Measurements from ENCODE around the gene ZNF512B.
A peak's percentile ranks its signal among the peaks of the same experiment; 100 is the strongest.

Gene ZNF512B

DNA sequence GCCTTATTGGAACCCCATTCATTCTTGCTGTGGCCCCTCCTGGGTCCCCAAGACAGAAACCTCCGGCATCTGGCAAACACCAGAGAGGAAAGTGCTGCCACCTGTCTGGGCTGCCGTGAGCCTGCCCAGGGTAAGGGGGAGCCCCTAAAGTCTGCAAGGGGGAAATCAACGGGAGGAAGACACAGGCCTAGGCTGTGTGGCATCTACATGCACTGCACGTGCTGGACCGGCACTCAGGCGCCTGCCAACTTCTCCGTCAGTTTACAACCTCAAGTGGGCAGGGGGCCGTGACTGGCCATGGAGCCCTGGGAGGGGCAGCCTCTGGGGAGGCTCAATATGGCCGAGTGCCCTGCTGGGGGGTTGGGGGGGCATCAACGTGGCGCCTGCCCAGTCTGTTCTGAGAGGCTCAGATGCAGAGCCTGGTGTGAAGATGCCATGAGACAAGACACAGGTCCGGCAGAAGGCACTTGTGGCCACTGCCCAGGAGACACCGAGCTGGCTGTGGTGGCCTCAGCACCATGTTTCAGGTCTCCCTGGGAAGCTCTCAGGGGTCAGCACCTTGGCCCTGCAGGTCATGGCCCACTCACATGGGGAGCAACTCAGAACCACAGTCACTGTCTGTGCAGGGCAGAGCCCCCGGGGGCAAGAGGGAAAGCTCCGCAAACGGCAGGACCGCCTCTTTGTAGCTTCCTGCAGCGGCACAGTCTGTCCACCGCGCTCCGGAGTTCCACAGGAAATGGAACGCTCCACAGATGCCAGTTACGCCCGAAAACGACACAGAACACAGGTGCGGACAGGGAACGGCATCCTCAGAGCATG lies 21.9 kb downstream of the ZNF512B start:
- no peak for DNase-seq (ENCODE audit: low read depth in 1 of 2, low spot score in 1 of 2)
- in situ Hi-C loops (cut with HindIII; ENCODE audit: low pct_unique_long_range_greater_than_20kb, low sequenced_read_pairs): no loop called here
- TF ChIP-seq JUND (IDR thresholded peaks at IDR 0.05; ENCODE audit: low read depth): no peak

DNA sequence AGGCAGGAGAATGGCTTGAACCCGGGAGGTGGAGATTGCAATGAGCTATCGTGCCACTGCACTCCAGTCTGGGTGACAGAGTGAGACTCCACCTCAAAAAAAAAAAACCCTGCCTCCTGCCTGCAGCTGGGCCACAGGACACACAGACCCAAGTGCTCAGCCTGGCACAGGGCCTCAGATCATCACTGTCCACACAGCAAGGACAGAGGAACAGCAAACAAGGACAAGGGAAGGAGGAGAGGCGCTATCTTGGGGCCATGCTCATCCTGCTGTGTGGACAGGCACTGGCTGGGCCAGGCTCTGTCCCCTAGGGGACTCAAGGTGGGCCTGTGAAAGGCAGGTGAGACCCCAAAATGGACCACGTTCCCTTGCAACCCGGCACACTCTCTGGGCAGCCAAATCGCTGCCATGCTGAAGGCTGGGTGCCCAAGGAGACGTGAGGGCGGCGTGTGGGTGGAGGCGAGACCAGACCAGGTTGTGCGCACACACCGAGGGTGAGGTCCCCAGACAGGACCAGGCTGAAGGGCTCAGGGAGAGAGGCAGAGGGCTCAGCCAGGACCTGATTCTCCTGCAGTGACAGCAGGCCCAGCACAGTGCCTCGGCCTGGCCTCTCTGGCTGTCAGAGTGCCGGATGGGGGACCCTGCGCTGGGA lies 22.6 kb downstream of the ZNF512B start:
- TF ChIP-seq JUND (IDR thresholded peaks at IDR 0.05; ENCODE audit: low read depth): no peak
- DNase-seq (ENCODE audit: low read depth in 1 of 2, low spot score in 1 of 2): peak in 1 of 2 experiments; percentile 29
- in situ Hi-C loops (cut with HindIII; ENCODE audit: low pct_unique_long_range_greater_than_20kb, low sequenced_read_pairs): no loop called here

GRCh38 chr20:63945921-63946920 lies 23.5 kb downstream of the ZNF512B start:
- in situ Hi-C loops (cut with HindIII; ENCODE audit: low pct_unique_long_range_greater_than_20kb, low sequenced_read_pairs): no loop called here
- TF ChIP-seq JUND (IDR thresholded peaks at IDR 0.05; ENCODE audit: low read depth): no peak
- DNase-seq (ENCODE audit: low read depth in 1 of 2, low spot score in 1 of 2): no peak

- in situ Hi-C loops (cut with HindIII; ENCODE audit: low pct_unique_long_range_greater_than_20kb, low sequenced_read_pairs): no loop called here
- no peak for TF ChIP-seq JUND (IDR thresholded peaks at IDR 0.05; ENCODE audit: low read depth)
- DNase-seq (ENCODE audit: low read depth in 1 of 2, low spot score in 1 of 2): no peak
Observed at GRCh38 chr20:63945031-63945658, 24.6 kb downstream of the ZNF512B start.

DNA sequence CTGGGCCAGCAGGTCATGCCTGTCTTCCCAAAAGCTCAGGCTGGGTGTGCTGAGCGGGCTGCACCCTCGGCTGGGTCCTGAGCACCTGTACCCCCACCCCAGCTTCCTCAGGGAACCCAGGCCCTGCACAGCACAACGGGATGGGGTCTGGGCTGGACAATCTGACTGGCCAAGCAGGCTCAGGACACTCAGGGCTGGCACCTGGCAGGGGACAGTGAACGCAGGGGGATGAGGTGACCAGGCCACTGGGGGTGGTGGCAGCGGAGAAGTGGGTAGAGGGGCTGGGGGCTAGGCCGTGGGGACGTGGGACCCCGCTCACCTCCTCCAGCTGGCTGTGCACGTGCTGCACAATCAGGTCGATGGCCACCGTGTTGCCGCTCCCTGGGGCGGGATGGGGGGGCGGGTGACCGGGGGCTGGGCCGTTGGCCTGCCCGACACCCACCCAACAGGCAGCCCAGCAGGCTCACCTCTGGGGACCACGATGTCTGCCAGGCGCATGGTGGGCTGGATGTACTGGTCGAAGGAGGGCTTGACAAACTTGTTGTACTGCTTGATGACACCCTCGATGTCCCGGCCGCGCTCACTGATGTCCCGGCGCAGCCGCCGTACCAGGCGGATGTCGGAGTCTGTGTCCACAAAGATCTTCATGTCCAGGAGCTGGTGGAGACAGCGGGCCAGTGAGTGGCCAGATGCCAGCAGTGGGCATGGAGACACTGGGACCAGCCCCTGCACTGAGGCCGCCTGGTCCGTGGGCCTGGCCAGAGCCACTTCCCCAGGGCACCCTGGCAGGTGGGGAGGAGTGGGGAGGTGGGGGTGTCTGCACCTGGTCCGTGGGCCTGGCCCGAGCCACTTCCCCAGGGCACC lies 25.4 kb downstream of the ZNF512B start:
- no peak for DNase-seq (ENCODE audit: low read depth in 1 of 2, low spot score in 1 of 2)
- in situ Hi-C loops (cut with HindIII; ENCODE audit: low pct_unique_long_range_greater_than_20kb, low sequenced_read_pairs): no loop called here
- TF ChIP-seq JUND (IDR thresholded peaks at IDR 0.05; ENCODE audit: low read depth): no peak

DNA sequence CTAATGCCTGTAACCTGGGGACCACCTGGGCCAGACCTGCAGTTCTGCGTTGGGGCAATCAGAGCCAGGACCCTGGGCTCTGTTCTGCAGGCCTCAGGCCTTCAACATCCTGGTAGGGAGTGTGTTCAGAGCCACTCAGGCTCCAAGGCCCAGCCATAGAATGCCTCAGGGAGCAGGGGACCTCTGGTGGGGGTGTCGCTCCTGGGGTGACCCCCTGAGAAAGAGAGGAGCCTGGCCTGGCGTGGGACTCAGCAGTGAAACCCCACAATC lies 26.0 kb downstream of the ZNF512B start:
- TF ChIP-seq JUND (IDR thresholded peaks at IDR 0.05; ENCODE audit: low read depth): no peak
- DNase-seq (ENCODE audit: low read depth in 1 of 2, low spot score in 1 of 2): no peak
- in situ Hi-C loops (cut with HindIII; ENCODE audit: low pct_unique_long_range_greater_than_20kb, low sequenced_read_pairs): no loop called here

GRCh38 chr20:63942969-63943807 lies 26.5 kb downstream of the ZNF512B start:
- no peak for DNase-seq (ENCODE audit: low read depth in 1 of 2, low spot score in 1 of 2)
- in situ Hi-C loops (cut with HindIII; ENCODE audit: low pct_unique_long_range_greater_than_20kb, low sequenced_read_pairs): no loop called here
- no peak for TF ChIP-seq JUND (IDR thresholded peaks at IDR 0.05; ENCODE audit: low read depth)

DNA sequence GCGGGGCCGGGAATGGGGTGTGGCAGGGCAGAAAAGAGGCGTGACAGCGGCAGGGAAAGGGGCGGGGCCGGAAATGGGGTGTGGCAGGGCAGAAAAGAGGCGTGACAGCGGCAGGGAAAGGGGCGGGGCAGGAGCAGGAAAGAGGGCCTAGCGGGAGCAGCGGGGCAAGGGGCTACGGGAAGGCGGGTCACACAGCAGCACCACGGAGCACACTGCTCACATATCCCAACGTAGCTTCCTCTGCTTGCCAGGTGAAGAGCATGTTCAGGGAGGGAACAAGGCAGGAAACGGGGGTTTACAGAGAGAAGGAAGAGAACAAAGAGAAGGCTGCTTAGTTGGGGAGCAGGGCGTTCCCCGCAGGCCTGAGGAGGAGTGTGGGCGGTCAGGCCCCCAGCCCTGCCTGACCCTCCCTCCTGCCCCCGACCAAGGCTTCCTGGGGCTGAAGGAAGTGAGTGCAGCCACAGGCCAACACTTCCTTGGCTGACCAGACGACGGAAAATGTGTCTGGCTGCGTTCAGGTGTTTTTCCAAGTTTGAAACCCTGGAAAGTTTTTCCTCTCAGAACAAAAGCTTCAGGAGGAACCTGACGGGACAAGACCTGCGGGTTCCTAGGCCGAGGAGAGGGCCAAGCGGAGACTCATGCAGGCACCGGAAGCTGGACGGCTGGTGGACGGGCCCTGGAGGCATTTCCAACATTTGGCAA lies 27.3 kb downstream of the ZNF512B start:
- in situ Hi-C loops (cut with HindIII; ENCODE audit: low pct_unique_long_range_greater_than_20kb, low sequenced_read_pairs): no loop called here
- DNase-seq (ENCODE audit: low read depth in 1 of 2, low spot score in 1 of 2): peak; percentile 60 to 74
- TF ChIP-seq JUND (IDR thresholded peaks at IDR 0.05; ENCODE audit: low read depth): no peak

DNA sequence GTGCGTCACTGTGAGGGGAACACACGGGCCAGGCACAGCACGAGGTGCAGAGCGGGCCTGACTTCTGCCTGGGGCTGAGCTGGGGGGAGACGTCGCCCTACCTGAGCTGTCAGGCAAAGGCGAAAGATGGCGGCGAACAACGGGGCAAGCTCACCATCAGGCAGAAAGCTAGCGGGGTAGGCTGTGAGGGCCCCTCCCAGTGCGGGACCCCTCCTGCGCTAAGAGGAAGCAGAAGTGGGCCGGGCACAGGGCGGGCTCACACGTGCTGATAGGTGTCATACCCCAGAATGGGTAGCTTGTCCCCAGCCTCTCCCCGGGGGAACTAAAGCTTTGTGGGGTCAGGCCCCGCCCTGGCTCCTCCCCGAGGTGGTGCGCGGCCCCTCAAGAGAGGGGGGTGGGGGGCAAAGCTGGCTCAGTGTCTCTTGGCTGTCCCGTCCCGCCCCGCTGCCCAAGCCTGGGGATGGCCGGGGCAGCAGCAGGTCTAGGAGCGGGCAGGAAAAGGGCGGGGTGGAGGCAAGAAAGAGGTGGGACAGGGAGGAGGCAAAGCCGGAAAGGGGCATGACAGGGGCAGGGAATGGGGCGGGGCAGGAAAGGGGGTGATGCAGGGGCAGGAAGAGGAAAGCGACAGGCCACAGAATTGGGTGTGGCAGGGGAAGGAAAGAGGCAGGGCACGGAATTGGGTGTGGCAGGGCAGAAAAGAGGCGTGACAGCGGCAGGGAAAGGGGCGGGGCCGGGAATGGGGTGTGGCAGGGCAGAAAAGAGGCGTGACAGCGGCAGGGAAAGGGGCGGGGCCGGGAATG lies 28.2 kb downstream of the ZNF512B start:
- in situ Hi-C loops (cut with HindIII; ENCODE audit: low pct_unique_long_range_greater_than_20kb, low sequenced_read_pairs): no loop called here
- DNase-seq (ENCODE audit: low read depth in 1 of 2, low spot score in 1 of 2): peak; percentile 79 to 97

More for the DNA sequence above, 28.2 kb downstream of the ZNF512B start:
- TF ChIP-seq JUND (IDR thresholded peaks at IDR 0.05; ENCODE audit: low read depth): no peak

Measured in T47D (cell line).